H54 (cell line): ENCODE measurements around the gene ACP2.
"Not testable (repeated sequence)": the region's sequence is repeated elsewhere in the genome, so short reads cannot be mapped to it uniquely, and the experiment has no call there.

Source experiments
- DNase-seq: peaks from one replicate; pipeline ENCODE4 v3.0.0; 2011; ENCODE audit warnings: low spot score, mixed read lengths; ENCODE audit not compliant: insufficient read length
- FAIRE-seq: peaks from 3 replicates; lab custom pipeline; 2011; peaks lifted over from hg19 to GRCh38; lab: Jason Lieb, UNC
- POLR2A ChIP-seq: IDR thresholded peaks from 2 replicates; pipeline ENCODE4 v1.6.1; 2011; ENCODE audit warnings: low read depth, mild to moderate bottlenecking, low read length

The ACP2 gene

DNA sequence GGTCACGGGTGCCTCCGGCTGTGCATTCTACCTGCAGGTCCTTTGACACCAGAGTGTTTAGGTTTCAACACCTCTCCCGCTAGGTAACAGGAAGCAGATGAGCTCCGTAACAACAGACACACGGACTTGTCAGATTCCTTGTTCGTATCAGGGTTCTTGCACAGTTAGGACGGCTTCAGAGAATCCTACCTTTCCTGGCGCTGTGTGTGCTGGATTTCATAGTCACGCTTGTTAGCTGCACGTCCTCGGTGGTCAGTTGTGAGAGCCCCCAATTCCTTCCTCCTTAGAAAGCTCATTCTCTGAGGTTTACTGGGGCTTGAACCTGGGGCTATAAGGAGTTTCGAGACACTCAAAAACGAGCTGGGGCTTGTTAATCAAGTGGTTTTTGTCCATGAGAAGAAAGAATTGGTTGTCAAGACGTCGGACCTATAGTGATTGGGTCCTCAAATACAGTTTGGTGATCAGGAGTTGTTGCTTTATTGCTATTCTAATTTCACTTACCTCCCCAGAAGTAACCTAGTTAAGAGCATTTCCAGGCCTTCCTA is 33.2 kb downstream of the ACP2 start:
- DNase-seq (no peak), FAIRE-seq (no peak)
- TF ChIP-seq POLR2A: no peak

DNA sequence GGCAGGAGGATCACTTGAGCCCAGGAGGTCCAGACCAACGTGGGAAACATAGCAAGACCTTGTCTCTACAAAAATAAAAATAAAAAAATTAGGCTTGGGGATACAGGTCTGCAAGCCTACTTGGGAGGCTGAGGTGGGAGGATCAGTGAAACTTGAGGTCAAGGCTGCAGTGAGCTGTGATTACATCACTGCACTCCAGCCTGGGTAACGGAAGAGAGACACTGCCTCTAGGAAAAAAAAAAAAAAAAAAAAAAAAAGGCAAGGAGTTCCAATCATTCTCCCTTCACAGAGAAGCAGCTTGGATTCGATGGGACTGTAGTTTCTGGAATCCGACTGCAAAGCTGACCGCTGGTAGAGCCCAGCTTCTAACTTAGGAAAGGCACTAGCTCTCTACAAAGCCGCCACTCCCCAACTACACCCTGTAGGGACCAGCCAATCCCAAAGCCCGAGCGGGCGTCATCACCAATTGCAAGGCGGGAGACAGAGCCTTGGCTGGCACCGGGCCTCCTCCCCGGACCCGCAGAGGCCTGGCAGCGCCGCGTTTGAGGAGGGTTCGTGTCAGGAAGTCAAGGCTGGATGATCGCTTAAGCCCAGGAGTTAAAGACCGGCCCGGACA is 34.6 kb downstream of the ACP2 start:
- peak; percentile 90 for DNase-seq
- FAIRE-seq: no peak
- peak; percentile 89 for TF ChIP-seq POLR2A

DNA sequence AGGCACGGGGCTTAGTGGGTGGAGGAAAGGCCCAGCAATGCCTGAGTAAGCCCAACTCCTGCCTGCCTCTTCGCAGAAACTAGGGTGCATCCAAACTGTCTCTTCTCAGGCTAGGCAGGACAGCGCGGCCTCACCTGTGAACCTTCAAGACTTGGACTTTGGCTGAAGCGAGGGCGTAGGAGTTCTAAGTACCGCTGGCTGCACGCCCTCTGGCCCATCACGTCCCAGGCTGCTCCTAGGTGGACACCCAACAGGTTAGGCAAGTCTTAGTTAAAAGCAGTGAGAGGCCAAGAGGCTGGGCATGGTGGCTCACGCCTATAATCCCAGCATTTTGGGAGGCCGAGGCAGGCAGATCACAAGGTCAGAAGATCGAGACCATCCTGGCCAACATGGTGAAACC is 35.7 kb downstream of the ACP2 start:
- FAIRE-seq (no peak), DNase-seq (no peak)
- no peak for TF ChIP-seq POLR2A

DNA sequence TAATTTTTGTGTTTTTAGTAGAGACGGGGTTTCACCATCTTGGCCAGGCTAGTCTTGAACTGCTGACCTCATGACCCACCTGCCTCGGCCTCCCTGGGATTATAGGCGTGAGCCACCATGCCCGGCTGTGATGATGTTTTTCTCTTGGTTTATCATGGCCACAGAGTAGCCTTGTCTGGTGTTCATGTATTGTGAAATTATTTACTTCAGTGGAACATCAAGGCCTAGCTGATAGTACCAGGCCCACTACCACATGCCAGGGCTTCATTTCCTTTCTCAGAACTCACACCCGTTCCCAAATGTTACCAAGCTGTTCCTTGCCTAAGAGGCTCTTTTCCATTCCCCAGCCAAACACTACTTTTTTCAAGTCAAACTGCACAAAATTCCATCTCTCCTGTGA is 40.0 kb downstream of the ACP2 start:
- no peak for TF ChIP-seq POLR2A
- FAIRE-seq (no peak), DNase-seq (no peak)

DNA sequence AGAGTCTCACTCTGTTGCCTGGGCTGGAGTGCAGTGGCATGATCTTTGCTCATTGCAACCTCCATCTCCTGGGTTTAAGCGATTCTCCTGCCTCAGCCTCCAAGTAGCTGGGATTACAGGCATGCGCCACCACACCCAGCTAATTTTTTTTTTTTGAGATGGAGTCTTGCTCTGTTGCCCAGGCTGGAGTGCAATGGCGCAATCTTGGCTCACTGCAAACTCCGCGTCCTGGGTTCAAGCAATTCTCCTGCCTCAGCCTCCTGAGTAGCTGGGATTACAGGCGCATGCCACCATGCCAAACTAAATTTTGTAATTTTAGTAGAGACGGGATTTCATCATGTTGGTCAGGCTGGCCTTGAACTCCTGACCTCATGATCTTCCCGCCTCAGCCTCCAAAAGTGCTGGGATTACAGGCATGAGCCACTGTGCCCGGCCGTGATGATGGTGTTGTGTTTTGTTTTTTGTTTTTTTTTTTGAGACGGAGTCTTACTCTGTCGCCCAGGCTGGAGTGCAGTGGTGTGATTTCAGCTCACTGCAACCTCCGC is 40.5 kb downstream of the ACP2 start:
- FAIRE-seq, DNase-seq: not testable (repeated sequence)

DNA sequence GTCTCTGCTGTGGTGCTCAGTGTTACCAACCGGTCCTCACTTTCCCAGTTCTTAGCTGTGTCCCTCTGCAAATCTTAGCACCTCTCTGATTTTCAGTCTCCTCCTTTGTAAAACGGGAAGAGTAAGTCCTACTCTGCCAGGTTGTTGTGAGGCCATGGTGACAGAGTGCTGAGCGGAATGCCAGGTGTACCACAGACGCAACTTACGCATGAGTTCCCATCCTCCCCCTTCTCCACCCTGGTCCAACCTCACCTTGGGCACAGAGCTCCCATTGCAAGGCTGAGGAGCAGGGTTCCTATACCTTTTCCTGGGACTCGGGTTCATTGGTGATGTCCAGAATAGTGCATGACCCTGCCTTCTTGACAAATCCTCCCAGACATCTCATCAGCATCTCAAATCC is 41.2 kb downstream of the ACP2 start:
- FAIRE-seq: no peak
- no peak for TF ChIP-seq POLR2A

DNA sequence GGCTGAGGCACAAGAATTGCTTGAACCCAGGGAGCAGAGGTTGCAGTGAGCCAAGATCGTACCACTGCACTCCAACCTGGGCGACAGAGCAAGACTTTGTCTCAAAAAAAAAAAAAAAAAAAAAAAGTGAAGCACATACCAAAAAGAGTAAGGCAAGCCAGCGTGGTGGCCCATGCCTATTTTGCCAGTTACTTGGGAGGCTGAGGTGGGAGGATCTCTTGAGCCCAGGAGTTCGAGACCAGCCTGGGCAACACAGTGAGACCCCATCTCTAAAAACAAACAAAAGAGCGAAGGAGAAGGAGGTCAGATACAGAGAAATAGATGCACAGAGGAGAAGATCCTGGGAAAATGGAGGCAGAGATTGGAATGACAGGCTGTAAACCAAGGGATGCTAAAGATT is 42.0 kb downstream of the ACP2 start:
- DNase-seq, FAIRE-seq: not testable (repeated sequence)

More for the DNA sequence above, 41.2 kb downstream of the ACP2 start:
- DNase-seq: no peak

DNA sequence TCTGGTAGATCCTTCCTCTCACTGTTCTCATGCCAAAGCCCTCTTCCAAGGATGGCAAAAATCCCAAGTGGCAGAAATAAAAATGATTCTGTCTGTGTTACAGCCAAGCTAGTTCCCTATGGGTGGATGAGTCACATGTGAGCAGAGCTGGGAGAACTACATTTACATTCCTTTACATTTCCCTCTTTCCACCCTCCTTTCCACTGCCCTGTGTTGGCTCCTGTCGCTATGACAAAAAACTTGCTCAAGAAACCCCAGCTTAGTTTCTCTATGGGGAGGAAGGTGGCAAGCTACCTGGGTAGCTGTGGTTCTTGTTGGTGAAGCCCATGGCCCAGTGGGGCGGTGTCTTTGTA is 44.0 kb downstream of the ACP2 start:
- TF ChIP-seq POLR2A: no peak
- FAIRE-seq (no peak), DNase-seq (peak; percentile 79)

DNA sequence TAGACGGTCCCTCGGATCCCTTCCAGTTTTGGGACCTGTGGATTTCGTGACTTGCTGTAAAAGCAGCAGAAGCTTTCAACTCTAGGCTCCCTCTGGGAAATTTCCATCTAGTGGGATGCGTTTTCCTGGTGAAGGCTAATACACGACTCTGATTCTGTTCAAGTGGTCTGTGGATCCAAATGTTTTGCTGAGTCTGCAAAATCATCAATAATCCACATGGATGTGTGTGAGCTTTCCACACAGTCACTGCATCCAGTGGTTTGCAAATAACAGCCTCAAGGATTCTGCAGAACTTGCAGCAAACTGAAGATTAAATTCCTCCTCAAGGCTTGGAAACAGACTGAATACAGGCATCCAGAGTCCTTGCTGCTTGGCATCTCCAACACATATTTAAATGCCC is 46.0 kb downstream of the ACP2 start:
- no peak for DNase-seq
- no peak for FAIRE-seq
- no peak for TF ChIP-seq POLR2A

DNA sequence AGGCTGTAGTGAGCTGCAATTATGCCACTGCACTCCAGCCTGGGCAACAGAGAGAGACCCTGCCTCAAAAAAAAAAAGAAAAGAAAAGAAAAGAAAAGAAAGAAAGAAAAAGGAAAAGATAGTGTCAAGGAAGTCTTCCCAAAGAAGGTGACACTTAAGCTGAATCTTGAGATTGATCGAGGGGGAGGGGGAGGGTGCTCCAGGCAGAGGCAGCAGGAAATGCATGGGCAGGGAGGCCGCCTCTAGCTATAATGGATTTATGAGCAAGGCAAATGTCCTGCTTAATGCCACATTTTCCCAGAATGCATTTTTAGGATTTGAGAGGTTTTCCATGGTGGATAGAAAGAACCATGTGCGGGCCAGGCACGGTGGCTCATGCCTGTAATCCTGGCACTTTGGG is 47.6 kb downstream of the ACP2 start:
- no peak for DNase-seq
- TF ChIP-seq POLR2A: no peak
- FAIRE-seq: no peak

DNA sequence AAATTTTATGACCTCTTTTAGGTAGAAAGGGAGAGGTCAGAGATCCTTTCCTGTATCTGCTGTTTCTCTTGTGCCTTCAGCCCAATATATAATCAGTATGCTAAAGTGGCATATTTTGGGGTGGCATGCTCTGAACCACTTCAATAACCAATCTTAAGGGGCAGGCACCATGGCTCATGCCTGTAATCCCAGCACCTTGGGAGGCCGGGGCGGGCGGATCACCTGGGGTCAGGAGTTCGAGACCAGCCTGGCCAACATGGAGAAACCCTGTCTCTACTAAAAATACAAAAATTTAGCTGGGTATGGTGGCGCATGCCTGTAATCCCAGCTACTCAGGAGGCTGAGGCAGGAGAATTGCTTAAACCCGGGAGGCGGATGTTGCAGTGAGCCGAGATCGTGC is 50.5 kb downstream of the ACP2 start:
- FAIRE-seq: not testable (repeated sequence)

DNA sequence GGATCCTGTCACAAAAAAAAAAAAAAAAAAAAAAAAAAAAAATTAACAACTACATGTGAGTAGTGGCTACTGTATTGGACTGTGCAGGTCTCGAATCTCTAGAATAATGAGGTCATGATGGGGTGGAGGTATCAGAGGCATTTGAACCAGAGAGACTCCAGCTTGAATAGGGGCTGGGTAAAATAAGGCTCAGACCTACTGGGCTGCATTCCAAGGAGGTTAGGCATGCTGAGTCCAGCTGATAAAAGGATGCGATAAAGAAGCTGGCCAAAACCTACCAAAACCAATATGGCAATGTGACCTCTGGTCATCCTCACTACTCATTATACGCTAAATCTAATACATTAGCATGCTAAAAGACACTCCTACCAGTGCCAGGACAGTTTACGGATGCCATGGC is 56.5 kb downstream of the ACP2 start:
- DNase-seq: no peak
- TF ChIP-seq POLR2A: no peak
- FAIRE-seq: no peak

More for the DNA sequence above, 50.5 kb downstream of the ACP2 start:
- not testable (repeated sequence) for DNase-seq

DNA sequence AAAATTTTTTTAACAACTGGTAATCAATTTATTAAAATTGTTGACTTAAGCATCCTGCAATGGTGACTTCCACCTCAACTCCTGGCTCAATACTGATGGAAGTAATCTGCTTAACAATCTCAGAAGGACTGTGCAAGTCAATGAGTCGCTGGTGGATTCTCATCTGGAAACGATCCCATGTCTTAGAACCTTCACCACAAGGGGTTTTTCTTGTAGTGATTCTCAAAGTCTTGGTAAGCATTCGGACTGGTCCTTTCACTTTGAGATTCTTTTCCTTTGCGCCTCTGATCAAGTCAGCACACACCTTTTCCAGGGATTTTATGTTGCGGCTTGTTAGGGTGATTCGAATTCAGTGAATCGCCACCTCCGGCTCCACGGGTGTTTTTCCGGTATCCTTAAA is 57.5 kb downstream of the ACP2 start:
- DNase-seq, FAIRE-seq: not testable (repeated sequence)
